Head of caudate nucleus (tissue), 42 donors: ENCODE measurements around the gene KCNQ1.
A peak's percentile ranks its signal among the peaks of the same experiment; 100 is the strongest.

Experiments used
- DNase-seq, 42 donors: peaks; one replicate each; pipeline versions ENCODE4 v3.0.0 to v3.0.0-alpha.2; 2020 to 2021; ENCODE audit warnings: mixed read lengths in 7 of 42
- intact Hi-C: fragments of 100-400 bp; cut with DNase I; formaldehyde crosslinking; loops from one replicate; pipeline ENCODE4 v1.15.0; 2022

The KCNQ1 gene

DNA sequence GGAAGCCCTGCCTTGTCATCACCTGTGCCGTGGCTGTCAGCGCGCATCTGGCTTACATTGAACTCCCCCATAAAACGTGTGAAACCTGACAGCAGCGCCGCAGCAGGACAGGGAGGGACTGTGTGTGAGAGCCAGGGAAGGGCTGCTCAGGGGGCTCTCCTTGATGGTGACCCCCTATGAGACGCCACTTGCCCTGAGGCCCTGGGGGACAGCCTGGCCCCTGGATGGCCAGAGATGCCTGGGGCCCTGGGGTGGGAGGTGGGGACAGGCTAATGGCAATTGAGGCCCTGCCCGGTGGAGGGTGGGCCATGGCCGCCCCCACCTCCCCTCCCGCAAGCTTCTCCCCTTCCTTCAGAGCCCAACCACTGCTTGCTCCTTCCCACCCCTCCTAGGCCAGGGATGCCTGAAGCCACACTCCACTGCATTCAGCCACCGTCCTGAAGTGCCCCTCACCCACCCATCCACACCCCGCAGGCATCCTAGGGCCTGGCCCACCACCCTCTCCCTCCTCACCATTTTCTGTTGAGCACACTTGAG, 290.3 kb downstream of the KCNQ1 start:
- intact Hi-C loops = no loop called here

DNA sequence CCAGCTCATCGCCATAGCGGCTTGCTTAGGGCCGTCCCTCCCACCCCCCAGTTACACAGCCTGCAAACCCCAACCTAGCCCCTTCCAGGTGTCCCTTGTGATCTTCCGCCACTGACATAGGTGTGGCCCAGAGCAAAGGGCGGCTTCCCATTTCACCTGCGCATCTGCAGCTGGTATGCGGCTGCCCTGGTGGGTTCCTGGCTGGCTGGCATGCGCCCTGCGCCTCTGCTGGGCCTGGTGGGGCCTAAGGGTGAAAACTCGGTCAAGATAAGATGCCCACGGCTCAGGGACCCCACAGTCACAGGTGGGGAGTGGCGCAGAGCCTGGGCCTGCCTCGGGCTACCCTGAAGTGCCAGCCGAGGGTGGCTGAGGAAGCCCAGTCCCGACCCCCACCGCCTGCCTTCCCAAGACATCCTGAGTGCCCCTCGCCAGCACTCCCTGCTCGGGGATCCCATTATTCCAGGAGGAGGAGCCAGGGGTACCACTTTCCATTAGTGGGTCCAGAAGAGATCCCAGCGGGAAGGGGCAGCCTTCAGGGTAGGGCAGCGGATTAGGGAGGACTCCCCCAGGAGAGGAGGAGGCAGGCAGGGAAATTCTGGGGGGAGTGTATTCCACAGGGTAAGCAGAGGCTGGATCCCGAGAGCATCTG, 291.9 kb downstream of the KCNQ1 start:
- DNase-seq = no peak
- intact Hi-C loops = no loop called here

More for the DNA sequence above, 290.3 kb downstream of the KCNQ1 start:
- DNase-seq = no peak

- DNase-seq = no peak
These were observed 292.4 kb downstream of the KCNQ1 start for GRCh38 chr11:2737226-2737590.

DNA sequence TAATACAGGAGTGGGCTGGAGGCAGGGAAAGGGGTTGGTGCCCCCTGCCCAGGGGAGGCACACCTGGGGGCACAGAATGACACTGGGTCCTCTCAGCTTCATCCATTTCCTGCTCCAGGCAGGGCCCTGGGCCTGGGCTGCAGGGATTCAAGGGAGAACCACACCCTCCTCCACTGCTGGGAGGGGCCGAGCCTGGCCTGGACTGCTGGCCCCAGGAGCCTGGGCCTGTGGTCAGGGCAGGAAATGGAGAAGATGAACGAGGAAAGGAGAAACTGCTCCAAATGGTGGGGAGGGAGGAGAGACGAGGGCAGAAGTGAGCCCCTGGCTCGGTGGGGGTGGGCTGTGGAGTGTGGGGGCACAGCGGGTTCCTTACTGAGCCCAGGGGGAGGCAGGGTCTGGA, 293.1 kb downstream of the KCNQ1 start:
- intact Hi-C loops = no loop called here
- DNase-seq = no peak

More at GRCh38 chr11:2737226-2737590, 292.4 kb downstream of the KCNQ1 start:
- intact Hi-C loops = no loop called here

GRCh38 chr11:2738551-2739431, 294.0 kb downstream of the KCNQ1 start:
- DNase-seq = no peak
- intact Hi-C loops = no loop called here

DNA sequence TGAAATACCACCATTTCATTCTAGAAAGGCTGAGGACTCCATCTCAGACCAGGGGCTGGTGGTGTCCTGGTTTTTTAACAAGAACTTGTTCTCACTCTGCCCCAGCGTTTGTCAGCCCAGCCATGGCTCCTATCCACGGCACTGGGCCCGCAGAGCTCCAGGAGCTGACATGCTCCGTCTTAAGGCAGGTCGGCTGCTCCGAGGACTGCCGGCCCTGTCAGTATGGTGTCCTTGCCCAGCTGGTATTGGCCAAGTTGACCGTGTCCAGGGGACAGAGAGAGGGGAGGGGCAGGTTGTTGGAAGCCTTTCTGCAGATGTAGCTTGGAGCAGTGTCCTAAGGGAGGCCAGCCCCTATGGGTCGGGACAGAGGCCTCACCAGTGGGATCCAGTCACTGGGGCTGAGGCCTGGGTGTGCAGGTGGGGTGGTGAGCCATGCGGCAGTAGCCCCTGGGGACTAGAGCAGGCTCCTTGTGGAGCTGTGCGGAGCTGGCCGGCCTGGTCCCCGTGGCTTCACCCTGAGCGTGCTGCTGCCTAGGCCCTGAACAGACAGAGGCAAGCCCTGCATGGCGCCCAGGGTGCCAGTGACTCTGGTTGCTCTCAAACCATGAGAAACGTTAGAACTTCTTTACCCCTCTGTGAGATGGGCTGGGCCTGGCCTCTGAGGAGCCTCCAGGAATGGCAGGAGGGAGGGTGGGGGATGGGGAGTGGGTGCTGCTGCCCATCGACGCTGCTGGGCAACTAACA, 294.9 kb downstream of the KCNQ1 start:
- no peak for DNase-seq
- intact Hi-C loops = no loop called here

- no peak for DNase-seq
- intact Hi-C loops = no loop called here
These were observed 295.6 kb downstream of the KCNQ1 start for GRCh38 chr11:2740275-2740940.

DNA sequence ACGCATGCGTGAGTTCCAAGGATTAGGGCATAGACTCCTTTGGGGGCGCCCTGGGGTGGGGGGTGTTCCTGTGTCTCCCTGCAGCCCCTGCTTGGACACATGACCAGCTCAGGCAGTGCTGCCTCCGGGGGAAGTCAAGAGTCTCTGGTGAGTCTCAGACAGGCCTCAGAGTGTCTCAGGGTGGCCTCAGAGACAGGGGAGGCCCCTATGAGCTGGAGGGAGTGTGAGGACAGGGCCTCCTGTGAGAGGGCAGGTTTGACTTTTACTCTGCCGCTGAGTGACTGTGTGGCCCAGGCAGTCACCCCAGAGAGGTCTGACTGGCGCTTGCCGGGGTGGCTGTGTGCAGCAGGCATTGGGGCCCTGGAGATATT, 296.2 kb downstream of the KCNQ1 start:
- no peak for DNase-seq
- intact Hi-C loops = no loop called here

GRCh38 chr11:2741377-2742131, 296.7 kb downstream of the KCNQ1 start:
- peak in 1 of 42 donors; percentile 1 for DNase-seq
- intact Hi-C loops = no loop called here

GRCh38 chr11:2742201-2742600, 297.4 kb downstream of the KCNQ1 start:
- peak in 1 of 42 donors; percentile 2 for DNase-seq
- intact Hi-C loops = no loop called here

- no peak for DNase-seq
- intact Hi-C loops = no loop called here
These were observed 298.0 kb downstream of the KCNQ1 start for GRCh38 chr11:2742611-2743426.

DNA sequence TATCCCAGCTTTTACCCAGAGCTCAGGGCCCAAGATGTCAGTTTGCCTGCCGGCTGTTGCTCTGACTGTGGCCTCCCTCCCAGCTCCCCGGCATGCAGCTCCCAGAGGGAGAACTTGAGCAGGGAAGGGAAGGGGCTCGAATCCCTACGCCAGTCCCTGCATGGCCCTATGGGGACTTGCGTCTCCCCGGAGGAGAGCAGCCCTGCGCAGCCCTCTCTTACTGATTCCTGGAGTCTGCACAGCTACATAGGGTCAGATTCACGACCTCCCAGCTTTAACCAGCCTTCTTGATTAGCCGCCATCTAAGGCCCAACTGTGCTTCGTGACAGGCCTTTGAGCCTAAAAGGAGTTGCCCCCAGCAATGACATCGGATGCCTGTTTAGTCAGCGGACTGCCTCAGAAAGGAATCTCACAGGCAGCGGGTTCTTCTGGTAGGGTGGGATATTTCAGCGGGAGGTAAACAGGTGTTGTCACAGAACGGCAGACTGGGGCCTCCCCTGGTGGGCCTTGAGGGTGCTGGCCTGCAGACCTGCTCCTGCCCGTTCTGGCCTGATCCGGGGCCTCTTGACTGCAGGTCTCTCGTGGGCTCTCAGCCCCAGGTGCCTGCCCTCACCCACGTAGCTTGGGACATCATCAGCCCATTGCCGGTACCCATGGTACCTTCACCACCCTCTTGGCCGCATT, 298.8 kb downstream of the KCNQ1 start:
- peak in 1 of 42 donors; percentile 10 for DNase-seq
- intact Hi-C loops = no loop called here

GRCh38 chr11:2744166-2744565, 299.4 kb downstream of the KCNQ1 start:
- DNase-seq = peak in 2 of 42 donors; percentile 12 to 26
- intact Hi-C loops = no loop called here

- peak in 1 of 42 donors; percentile 13 for DNase-seq
- intact Hi-C loops = no loop called here
These were observed 300.7 kb downstream of the KCNQ1 start for GRCh38 chr11:2745511-2745910.

DNA sequence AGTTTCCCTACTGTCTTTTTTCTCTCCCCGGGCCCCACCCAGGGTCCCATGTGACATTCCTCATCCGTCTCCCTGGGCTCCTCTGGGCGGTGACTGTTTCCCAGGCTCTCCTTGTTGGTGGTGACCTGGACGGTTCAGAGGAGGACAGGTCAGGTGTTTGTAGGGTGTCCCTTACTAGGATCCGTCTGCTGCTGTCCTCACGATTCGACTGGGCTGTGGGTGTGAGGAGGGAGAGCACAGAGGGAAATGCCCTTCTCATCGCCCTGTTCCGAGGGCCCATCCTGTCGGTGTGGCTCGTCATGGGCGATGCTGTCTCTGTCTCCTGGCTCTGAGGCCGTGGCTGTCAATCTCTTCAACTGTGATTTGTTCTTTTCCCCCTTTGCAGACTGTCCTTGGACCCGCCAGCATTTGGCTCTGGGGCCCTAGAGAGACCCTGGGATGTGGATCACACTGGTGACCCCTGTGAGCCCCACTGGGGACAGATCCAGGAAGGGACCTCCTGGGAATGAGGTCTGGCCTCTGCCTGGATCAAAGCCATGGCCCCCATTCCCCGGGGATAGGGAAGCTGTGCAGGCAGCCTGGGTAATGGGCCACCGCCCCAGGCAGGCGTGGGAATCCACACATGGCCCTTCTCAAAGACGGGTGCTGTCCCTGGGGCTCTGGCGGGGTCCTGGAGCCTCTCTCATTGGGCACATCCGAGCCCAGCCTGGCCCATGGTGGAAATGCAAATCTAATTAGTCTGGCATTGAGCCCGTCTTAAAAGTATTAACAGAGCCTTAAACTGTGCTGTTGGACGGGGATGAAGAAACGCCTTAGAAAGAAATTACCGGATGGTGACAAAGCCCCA, 301.8 kb downstream of the KCNQ1 start:
- peak in 11 of 42 donors; percentile 16 to 62 (median 35) for DNase-seq
- intact Hi-C loops = no loop called here
